ENCODE measurements around the gene ZBED3. TPM values are rescaled to one million over a fixed set of nuclear protein-coding genes. Genes with fewer than 3 reads are reported as not detected.

ZBED3 gene
- total RNA-seq, 1 donor from 2014 or later, result 6.0 TPM

DNA sequence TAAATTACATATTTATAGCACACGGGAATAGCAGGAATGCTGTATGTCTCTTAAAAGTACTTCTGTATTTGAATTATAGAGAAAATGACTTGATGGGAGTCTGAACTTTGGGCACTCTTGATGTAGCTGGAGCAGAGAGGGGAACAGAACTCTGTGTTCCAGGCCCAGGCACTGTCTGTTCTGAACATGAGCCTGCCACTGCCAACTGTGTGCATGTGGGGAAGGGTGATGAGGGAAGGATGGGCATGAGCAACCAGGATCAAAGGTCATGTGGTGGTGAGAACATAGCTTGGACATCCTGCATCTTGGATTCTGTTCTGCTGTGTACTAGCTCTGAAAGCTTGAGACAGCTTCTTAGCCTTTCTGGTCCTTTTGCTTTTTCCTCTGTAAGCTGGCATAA is 16.4 kb upstream of the ZBED3 start:
- no peak for DNase-seq (ENCODE audit: low read depth)
- TF ChIP-seq, protein P1, sequence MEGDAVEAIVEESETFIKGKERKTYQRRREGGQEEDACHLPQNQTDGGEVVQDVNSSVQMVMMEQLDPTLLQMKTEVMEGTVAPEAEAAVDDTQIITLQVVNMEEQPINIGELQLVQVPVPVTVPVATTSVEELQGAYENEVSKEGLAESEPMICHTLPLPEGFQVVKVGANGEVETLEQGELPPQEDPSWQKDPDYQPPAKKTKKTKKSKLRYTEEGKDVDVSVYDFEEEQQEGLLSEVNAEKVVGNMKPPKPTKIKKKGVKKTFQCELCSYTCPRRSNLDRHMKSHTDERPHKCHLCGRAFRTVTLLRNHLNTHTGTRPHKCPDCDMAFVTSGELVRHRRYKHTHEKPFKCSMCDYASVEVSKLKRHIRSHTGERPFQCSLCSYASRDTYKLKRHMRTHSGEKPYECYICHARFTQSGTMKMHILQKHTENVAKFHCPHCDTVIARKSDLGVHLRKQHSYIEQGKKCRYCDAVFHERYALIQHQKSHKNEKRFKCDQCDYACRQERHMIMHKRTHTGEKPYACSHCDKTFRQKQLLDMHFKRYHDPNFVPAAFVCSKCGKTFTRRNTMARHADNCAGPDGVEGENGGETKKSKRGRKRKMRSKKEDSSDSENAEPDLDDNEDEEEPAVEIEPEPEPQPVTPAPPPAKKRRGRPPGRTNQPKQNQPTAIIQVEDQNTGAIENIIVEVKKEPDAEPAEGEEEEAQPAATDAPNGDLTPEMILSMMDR (IDR thresholded peaks at IDR 0.05; ENCODE audit: insufficient read depth, low read length, poor library complexity, severe bottlenecking), result no peak
- no peaks in the 10 kb centered on the region for H3K27me3 ChIP-seq (ENCODE audit: control insufficient read depth, insufficient read depth, low read length)
- no peaks in the 10 kb centered on the region for H3K36me3 ChIP-seq (ENCODE audit: control insufficient read depth, insufficient read depth, low read length)
- H3K4me3 ChIP-seq (ENCODE audit: low read depth, low read length), result no peak overlapping the region

DNA sequence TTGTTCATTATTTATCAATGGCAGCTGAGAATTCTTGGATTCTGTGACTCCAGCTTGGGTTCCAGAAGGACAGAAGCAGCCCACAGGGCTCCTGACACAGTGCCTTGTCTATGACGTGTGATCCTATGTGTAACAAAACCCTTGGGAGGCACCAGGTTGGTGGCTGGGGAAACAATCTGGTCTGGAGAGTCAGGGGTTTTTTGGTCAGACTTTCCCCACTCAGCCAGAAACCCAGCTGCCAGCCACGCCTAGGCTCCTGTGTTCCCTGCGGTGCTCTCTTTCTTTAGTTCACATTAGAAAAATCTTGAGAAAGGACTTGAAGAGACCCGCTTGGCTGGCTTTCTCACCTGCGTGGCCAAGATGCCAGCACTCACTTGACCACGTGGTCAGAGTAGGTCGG is 15.5 kb upstream of the ZBED3 start:
- no peak for DNase-seq (ENCODE audit: low read depth)
- TF ChIP-seq, protein P1 (IDR thresholded peaks at IDR 0.05; ENCODE audit: insufficient read depth, low read length, poor library complexity, severe bottlenecking), result no peak
- no peaks in the 10 kb centered on the region for H3K27me3 ChIP-seq (ENCODE audit: control insufficient read depth, insufficient read depth, low read length)
- H3K4me3 ChIP-seq (ENCODE audit: low read depth, low read length), result no peak overlapping the region
- H3K36me3 ChIP-seq (ENCODE audit: control insufficient read depth, insufficient read depth, low read length), result no peaks in the 10 kb centered on the region

DNA sequence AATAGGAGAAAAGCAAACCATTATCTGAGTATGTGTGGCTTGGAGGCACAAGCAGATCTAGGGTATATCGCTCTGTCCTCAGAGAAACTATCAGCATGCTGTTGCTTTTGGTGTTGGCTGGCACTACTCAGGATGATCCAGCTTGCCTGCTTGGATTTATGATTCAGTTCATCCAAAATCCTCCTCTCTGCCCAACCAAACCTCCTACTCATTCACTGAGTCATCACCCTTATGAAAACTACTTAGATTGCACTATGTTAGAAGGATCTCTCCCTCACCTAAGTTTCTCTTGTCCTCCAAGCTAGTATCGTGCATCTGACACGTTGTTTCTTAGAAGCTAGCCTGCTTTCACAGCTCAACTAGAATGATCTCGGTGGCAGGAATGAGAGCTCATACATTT is 14.2 kb upstream of the ZBED3 start:
- H3K4me3 ChIP-seq (ENCODE audit: low read depth, low read length), result no peak overlapping the region
- H3K36me3 ChIP-seq (ENCODE audit: control insufficient read depth, insufficient read depth, low read length), result no peaks in the 10 kb centered on the region
- no peaks in the 10 kb centered on the region for H3K27me3 ChIP-seq (ENCODE audit: control insufficient read depth, insufficient read depth, low read length)
- no peak for DNase-seq (ENCODE audit: low read depth)
- TF ChIP-seq, protein P1 (IDR thresholded peaks at IDR 0.05; ENCODE audit: insufficient read depth, low read length, poor library complexity, severe bottlenecking), result no peak

DNA sequence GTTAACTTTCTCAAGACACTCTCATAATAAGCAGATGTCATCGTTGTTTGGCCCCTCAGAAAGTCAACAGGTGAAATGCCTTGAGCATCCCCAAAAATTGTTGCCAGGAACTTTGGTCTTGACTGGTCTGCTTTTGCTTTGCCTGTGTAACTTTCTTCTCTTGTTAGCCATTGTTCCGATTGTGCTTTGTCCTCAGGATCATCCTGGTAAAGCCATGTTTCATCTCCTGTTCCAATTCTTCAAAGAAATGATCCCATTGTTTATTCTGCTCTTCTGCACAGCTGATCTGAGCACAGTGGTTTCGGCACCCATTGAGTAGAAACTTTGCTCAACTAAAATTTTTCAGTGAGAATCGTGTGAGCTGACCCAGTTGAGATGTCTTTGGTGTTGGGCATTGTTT is 8.1 kb upstream of the ZBED3 start:
- no peaks in the 10 kb centered on the region for H3K27me3 ChIP-seq (ENCODE audit: control insufficient read depth, insufficient read depth, low read length)
- TF ChIP-seq, protein P1 (IDR thresholded peaks at IDR 0.05; ENCODE audit: insufficient read depth, low read length, poor library complexity, severe bottlenecking), result no peak
- DNase-seq (ENCODE audit: low read depth), result no peak
- H3K36me3 ChIP-seq (ENCODE audit: control insufficient read depth, insufficient read depth, low read length), result no peaks in the 10 kb centered on the region
- H3K4me3 ChIP-seq (ENCODE audit: low read depth, low read length), result no peak overlapping the region

DNA sequence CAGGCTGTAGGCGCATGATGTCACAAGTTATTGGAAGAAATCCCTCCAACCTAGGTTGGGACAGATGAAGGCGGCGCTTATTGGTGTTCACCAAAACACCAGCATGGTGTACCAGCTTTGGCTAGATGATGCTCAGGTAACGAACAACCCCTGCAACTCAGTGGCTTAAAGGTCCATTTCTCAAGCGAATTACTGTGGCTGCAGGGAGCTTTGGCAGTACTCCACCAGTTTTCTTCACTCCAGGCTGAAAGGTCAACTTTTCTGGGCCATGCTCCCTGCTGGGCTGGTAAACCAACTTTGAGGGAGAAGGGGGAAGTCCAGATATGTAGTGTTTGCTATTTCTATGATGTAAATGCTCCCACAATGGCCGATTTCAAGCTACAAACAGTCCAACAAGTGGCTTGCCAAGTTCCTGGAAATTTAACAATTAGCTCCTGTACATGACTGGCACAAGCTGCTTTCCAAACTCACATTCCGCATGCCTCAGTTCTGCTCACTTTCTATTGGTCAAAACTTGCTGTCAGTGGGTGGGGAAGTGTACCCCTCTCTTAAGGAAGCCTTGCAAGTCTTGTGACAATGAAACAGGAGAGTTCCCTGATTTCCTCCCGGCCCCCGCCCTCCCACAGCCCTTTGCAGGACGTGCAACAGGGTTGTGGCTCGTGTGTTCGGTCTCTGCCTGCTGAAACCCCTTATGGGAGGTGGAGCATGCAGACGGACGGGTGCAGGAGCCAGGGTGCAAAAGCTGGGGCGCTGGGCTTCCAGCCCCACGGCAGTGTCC is 588 bp upstream of the ZBED3 start:
- H3K27me3 ChIP-seq (ENCODE audit: control insufficient read depth, insufficient read depth, low read length), result no peaks in the 10 kb centered on the region
- DNase-seq (ENCODE audit: low read depth), result no peak
- TF ChIP-seq, protein P1 (IDR thresholded peaks at IDR 0.05; ENCODE audit: insufficient read depth, low read length, poor library complexity, severe bottlenecking), result no peak
- peak overlapping the region; percentile 74 for H3K4me3 ChIP-seq (ENCODE audit: low read depth, low read length)
- no peaks in the 10 kb centered on the region for H3K36me3 ChIP-seq (ENCODE audit: control insufficient read depth, insufficient read depth, low read length)

DNA sequence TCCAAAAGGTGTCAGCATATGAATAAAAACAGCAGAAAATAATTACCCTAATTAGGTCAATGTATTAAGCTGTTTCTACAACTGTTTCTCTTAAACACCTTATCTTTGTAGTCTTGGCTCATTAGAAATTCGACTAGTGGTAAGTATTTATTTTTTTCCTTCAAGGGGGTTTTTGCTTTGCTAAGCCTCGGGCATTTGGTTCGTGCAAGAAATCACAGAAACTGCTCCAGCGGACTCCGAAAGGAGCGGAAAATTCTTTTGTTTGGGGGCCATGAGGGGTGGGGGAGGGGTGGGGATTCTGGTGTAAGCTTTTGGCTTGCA is 757 bp downstream of the ZBED3 start:
- TF ChIP-seq, protein P1 (IDR thresholded peaks at IDR 0.05; ENCODE audit: insufficient read depth, low read length, poor library complexity, severe bottlenecking), result no peak
- no peak for DNase-seq (ENCODE audit: low read depth)
- H3K36me3 ChIP-seq (ENCODE audit: control insufficient read depth, insufficient read depth, low read length), result no peaks in the 10 kb centered on the region

More for the DNA sequence above, 757 bp downstream of the ZBED3 start:
- Histone ChIP-seq H3K4me3 (ENCODE audit: low read depth, low read length) (peak overlapping the region; percentile 74), H3K27me3 (ENCODE audit: control insufficient read depth, insufficient read depth, low read length) (no peaks in the 10 kb centered on the region)

Measured in kidney epithelial cell (primary cell).